OCI-LY7 (cell line): Measurements from ENCODE around the gene CCT6A.

ENCODE experiments used
- CTCF ChIP-seq: fragments of 200-600 bp; sonication (generic); conservative IDR thresholded peaks from 2 replicates; pipeline ENCODE4 v1.5.1; 2014; ENCODE audit warnings: mild to moderate bottlenecking, antibody characterized with exemption, low read length, moderate library complexity, mixed read lengths
- EZH2phosphoT487 ChIP-seq: fragments of 200-600 bp; sonication (generic); IDR thresholded peaks from 2 replicates; pipeline ENCODE4 v1.6.1; 2018; ENCODE audit warnings: low read depth, borderline replicate concordance, mild to moderate bottlenecking, mixed run types, antibody characterized with exemption, low read length, moderate library complexity, mixed read lengths

- TF ChIP-seq CTCF (no peak), EZH2phosphoT487 (no peak)
These were observed 40.0 kb downstream of the CCT6A start for GRCh38 chr7:56091591-56091990.
